Measurements from ENCODE around the gene MTERF4. TPM values are rescaled to one million over a fixed set of nuclear protein-coding genes. Genes with fewer than 3 reads are reported as not detected.

MTERF4 gene
- total RNA-seq, 1 donor from 2014 or later = 43.7 TPM

GRCh38 chr2:241137276-241138190 lies 35.4 kb upstream of the MTERF4 start:
- no peak for TF ChIP-seq CTCF (conservative IDR thresholded peaks at IDR 0.05)
- H3K27ac Mint-ChIP-seq (ENCODE audit: unreplicated experiment) = no peak overlapping the region
- no peaks in the 10 kb centered on the region for H3K27me3 Mint-ChIP-seq (ENCODE audit: low read depth)
- no peaks in the 10 kb centered on the region for H3K4me1 Mint-ChIP-seq
- no peaks in the 10 kb centered on the region for H3K9me3 Mint-ChIP-seq
- no peak for DNase-seq (ENCODE audit: low read depth, low spot score)
- no peak overlapping the region for H3K4me3 Mint-ChIP-seq
- peaks cover 6% of the 10 kb centered on the region for H3K36me3 Mint-ChIP-seq (ENCODE audit: low read depth)

- H3K9me3 Mint-ChIP-seq = no peaks in the 10 kb centered on the region
- no peaks in the 10 kb centered on the region for H3K27me3 Mint-ChIP-seq (ENCODE audit: low read depth)
- no peak overlapping the region for H3K4me3 Mint-ChIP-seq
- peaks cover 6% of the 10 kb centered on the region for H3K36me3 Mint-ChIP-seq (ENCODE audit: low read depth)
- TF ChIP-seq CTCF (conservative IDR thresholded peaks at IDR 0.05) = no peak
- no peak overlapping the region for H3K27ac Mint-ChIP-seq (ENCODE audit: unreplicated experiment)
- no peak for DNase-seq (ENCODE audit: low read depth, low spot score)
- H3K4me1 Mint-ChIP-seq = no peaks in the 10 kb centered on the region
Measured at GRCh38 chr2:241136661-241137260, 34.7 kb upstream of the MTERF4 start.

- no peaks in the 10 kb centered on the region for H3K9me3 Mint-ChIP-seq
- H3K27ac Mint-ChIP-seq (ENCODE audit: unreplicated experiment) = no peak overlapping the region
- H3K27me3 Mint-ChIP-seq (ENCODE audit: low read depth) = no peaks in the 10 kb centered on the region
- peaks cover 6% of the 10 kb centered on the region for H3K36me3 Mint-ChIP-seq (ENCODE audit: low read depth)
- no peak overlapping the region for H3K4me3 Mint-ChIP-seq
- H3K4me1 Mint-ChIP-seq = no peaks in the 10 kb centered on the region
- DNase-seq (ENCODE audit: low read depth, low spot score) = no peak
- no peak for TF ChIP-seq CTCF (conservative IDR thresholded peaks at IDR 0.05)
Measured at GRCh38 chr2:241136191-241136590, 34.1 kb upstream of the MTERF4 start.

- H3K27ac Mint-ChIP-seq (ENCODE audit: unreplicated experiment) = no peak overlapping the region
- no peaks in the 10 kb centered on the region for H3K9me3 Mint-ChIP-seq
- no peak overlapping the region for H3K4me3 Mint-ChIP-seq
- no peak for DNase-seq (ENCODE audit: low read depth, low spot score)
- peaks cover 6% of the 10 kb centered on the region for H3K36me3 Mint-ChIP-seq (ENCODE audit: low read depth)
- H3K27me3 Mint-ChIP-seq (ENCODE audit: low read depth) = no peaks in the 10 kb centered on the region
- TF ChIP-seq CTCF (conservative IDR thresholded peaks at IDR 0.05) = no peak
- H3K4me1 Mint-ChIP-seq = no peaks in the 10 kb centered on the region
Measured at GRCh38 chr2:241135737-241136136, 33.6 kb upstream of the MTERF4 start.

GRCh38 chr2:241134711-241135110 lies 32.6 kb upstream of the MTERF4 start:
- Mint-ChIP-seq H3K27ac (ENCODE audit: unreplicated experiment) (no peak overlapping the region), H3K4me3 (no peak overlapping the region), H3K4me1 (no peaks in the 10 kb centered on the region), H3K27me3 (ENCODE audit: low read depth) (no peaks in the 10 kb centered on the region), H3K9me3 (no peaks in the 10 kb centered on the region), H3K36me3 (ENCODE audit: low read depth) (peaks cover 6% of the 10 kb centered on the region)
- no peak for DNase-seq (ENCODE audit: low read depth, low spot score)
- no peak for TF ChIP-seq CTCF (conservative IDR thresholded peaks at IDR 0.05)

All from neural crest cell (in vitro differentiated cells).